GM18511 (cell line): ENCODE measurements around the gene TRIM42.
A peak's percentile ranks its signal among the peaks of the same experiment; 100 is the strongest.

Experiments used
- ATAC-seq: cut with Tn5 transposase; IDR thresholded peaks from one replicate; pipeline ENCODE4 v1.9.1; 2021; ENCODE audit warnings: mild to moderate bottlenecking, moderate library complexity; ENCODE audit not compliant: unreplicated experiment

The TRIM42 gene

DNA sequence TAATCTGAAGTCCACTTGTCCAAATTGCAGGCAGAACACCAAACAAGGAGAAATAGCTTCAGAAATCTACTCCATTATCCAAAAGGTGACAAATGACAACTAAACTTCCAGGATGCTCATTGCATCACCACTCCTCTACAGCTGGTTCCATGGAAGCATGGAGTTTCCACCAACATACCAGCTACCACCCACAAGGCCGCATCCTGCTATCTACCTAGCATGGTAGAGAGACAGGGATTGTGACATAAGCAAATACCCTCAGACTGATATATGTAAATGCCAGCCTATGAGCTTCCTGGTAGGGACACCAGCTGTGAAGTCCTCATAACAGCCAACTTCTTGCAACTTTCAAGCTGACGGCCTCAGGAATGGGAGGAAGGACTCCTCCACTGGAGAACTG is at the start of gene TRIM42:
Gene TRIM42, plus strand, starts transcription at position 301 of the 400 bp plus-strand sequence. CDS start 166 bp downstream, outside the sequence.
- no peak for ATAC-seq

DNA sequence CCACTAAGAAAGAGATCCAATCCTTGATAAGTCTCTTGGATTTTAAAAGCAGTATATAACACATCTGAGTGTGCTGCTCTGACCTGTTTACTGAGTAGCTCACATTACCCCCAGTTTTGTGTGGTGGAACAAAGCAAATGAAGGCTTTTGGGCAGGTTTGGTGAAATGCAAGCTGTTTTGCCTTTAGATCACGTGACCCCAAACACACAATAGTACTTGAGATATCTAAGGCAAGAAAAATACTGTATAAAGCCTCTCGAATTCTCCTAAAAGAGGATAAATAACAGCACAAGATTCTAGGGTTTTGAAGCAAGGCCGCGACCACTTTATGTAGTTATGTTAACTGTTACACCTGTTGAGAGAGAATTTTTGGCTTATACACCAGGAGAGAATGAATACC is 49.3 kb upstream of the TRIM42 start:
- ATAC-seq, result no peak

DNA sequence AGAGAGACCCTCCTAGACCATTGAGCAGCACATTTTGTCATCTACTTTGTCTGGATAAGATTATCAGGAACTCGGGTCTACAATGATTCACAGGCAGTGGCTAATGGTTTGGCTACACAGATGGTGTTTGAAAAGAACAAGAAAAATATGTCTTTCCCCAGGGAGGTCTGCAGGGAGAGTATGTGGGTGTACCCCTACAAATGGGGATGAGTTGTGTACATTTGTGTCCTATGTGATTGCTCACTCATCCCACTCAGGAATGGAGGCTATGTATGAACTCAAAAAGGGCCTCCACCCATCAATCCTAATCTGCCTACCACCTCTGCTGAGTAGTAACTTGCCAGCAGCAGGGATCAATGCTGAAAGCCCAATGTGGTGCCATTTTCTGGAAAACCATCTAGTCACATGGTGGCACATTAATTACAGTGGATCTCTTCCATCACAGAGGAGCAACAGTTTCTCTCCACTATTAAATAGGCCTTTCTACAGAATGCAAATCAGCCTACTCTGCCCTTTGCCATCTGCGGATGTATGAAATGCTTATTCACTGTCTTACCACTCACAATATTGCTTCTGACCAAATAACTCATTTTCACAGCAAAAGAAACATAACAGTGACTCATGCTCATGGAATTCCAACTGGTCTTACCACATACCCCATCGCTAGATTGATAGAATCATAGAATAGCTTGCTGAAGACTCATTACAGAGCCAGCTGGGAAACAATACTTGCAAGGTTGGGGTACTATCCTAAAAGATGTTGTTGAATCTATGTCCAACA is 48.3 kb upstream of the TRIM42 start:
- no peak for ATAC-seq

DNA sequence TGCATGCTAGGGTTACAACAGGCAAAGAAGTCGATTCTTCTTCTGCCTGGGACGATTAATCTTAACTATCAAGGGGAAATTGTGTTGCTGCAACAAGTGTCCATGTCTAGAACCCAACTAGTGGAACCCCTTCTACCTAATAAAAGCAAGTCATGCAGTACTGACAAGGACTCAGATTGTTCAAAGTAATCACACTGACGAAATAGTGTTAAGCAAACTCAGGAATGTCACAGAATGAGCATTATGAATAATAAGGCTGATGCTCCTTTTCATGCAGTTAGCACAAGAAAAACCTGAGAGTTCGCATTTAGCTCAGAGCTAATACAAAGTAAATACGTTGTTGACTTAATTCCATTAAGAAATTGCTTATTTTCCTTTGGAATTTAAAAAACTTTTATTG is 47.5 kb upstream of the TRIM42 start:
- no peak for ATAC-seq

DNA sequence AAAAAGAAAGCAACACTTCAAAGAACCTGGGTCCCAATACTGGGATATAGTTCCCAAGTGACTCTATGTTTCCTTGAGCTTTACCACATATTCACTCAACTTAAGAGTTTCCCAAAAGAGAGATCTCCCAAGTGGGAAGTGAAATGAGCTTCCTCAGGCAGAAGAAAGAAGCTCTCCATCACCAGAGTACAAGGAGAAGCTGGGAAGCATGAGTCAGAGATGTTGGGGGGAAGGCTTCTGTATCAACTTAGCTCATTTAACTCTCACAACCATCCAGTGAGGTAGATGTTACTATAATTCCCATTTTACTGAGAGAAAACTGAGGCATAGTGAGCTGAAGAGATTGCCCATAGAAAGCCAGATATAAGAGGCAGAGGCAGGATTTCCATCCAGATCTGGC is 47.0 kb upstream of the TRIM42 start:
- ATAC-seq, result no peak

DNA sequence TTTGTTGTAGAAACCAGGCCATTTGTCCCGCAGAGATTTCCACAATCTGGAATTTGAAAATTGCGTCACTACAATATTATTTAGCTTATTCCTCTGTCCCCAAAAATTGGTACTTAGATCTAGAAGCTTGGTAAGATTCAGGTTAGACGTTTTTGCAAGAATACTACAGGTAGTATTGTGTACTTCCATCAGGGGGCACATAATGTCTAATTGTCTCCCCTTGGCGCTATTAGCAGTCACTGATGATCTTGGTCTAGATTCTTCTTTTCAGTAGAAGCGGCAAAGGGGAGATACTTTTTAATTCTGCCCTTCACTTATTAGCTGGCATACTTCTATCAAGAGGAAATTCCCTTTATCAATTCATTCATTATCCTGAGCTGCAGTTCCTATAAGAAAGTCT is 42.6 kb upstream of the TRIM42 start:
- no peak for ATAC-seq

DNA sequence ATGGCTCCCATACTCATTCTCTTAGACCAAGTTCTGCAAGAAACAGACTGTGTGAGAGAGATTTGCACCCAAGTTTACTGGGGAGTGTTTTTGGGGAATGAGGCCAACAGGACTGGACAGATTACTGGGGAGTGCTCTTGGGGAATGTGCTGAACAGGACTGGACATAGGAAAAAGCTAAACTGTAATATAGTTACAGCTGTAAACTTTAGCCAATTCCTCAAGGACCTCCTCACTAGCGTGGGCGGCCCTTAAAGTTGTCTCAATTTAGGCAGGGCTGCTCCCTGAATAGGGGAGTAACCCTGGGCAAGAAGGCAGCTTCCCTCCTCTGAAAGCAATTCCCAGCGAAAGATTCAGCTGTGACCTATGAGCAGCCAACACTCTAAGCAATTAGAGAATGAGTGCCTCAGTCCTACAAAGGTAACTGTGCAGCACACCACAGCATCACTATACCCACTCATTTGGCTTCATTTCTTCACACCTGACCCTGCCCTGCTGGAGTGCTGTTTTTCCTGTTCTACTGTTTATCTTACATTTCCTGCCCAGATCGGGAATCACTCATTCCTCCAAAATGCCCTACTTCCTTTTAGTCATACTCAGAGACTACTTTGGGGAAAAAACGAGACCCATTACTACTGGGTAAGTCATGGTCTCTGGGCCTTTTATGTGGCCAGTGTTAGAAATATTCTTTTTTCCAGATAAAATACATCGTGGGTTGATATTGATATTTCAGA is 41.3 kb upstream of the TRIM42 start:
- ATAC-seq, result no peak

DNA sequence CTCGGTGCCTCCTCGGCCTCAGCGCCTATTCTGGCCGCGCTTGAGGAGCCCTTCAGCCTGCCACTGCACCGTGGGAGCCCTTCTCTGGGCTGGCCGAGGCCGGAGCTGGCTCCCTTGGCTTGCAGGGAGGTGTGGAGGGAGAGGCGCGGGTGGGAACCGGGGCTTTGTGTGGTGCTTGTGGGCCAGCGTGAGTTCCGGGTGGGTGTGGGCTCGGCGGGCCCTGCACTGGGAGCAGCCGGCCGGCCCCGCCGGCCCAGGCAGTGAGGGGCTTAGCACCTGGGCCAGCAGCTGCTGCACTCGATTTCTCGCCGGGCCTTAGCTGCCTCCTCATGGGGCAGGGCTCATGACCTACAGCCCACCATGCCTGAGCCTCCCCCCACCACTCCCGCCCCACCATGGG is 26.6 kb upstream of the TRIM42 start:
- no peak for ATAC-seq

DNA sequence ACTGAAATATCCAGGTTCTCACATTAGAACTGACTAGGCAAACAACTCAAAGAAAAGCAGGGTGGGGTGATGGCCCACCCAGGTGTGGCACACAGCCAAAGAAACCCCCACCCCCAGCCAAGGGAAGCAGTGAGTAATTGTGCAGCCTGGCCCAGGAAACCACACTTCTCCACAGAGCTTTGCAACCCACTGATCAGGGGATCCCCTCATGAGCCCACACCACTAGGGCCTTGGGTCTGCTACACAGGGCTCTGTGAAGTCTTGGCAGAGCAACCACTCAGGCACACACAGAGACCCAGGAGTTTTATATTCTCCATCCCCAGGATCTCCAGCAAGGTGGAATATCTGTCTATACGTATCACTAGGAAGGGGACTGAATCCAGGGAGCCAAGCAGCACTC is 22.2 kb upstream of the TRIM42 start:
- ATAC-seq, result no peak

DNA sequence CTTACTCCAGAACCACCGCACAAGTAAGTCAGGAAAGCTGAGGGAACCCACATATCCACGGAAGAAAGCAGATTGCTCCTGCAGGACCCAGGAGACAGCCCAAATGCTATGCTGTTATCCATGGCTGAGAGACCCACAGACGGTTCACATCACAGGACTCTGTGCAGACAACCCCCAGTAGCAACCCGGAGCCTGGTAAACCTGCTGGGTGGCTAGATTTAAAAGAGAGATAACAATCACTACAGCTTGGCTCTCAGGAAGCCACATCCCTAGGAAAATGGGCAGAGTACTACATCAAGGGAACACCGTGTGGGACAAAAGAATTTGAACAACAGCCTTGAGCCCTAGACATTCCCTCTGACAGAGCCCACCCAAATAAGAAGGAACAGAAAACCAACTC is 13.8 kb upstream of the TRIM42 start:
- no peak for ATAC-seq

DNA sequence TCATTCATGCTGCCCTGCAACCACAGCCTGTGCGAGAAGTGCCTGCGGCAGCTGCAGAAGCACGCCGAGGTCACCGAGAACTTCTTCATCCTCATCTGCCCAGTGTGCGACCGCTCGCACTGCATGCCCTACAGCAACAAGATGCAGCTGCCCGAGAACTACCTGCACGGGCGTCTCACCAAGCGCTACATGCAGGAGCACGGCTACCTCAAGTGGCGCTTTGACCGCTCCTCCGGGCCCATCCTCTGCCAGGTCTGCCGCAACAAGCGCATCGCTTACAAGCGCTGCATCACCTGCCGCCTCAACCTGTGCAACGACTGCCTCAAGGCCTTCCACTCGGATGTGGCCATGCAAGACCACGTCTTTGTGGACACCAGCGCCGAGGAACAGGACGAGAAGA is 4.7 kb downstream of the TRIM42 start:
- no peak for ATAC-seq

DNA sequence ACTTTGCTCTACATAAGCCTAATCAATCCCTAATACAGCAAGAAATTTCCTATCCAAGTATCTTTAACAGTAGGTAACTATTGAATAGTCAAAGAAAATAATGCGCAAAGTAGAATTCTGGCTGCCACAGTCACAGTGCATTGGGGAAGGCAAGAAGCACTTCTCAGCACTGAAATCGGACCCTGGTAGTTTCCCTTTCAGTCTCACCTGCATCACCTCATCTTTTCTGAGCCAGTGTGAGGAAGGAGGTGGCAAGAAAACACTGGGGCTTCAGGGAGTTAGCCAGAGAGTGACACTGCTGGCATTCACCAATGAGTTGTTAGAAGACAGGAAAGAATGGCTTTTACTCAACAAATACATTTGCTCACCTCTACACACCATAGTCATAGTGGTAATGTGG is 8.3 kb downstream of the TRIM42 start:
- no peak for ATAC-seq

DNA sequence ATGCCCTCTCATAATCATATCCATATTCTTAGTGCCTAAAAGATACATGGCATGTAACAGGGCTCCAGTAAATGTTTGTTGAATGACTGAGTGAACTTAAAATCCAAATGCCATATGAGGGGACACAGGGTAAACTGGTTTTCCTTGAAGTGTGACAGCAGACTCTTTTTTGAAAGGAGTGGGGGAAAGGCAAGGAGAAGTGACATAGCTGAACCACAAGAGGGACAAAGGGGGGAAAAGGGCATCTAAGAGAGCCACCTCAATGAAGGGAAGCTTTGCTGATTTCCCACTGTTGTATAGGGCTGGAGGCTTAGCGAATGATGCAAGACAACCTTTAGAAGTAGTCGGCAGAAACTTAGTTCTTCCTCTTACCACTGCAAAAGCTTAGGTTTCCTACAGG is 9.1 kb downstream of the TRIM42 start:
- no peak for ATAC-seq

DNA sequence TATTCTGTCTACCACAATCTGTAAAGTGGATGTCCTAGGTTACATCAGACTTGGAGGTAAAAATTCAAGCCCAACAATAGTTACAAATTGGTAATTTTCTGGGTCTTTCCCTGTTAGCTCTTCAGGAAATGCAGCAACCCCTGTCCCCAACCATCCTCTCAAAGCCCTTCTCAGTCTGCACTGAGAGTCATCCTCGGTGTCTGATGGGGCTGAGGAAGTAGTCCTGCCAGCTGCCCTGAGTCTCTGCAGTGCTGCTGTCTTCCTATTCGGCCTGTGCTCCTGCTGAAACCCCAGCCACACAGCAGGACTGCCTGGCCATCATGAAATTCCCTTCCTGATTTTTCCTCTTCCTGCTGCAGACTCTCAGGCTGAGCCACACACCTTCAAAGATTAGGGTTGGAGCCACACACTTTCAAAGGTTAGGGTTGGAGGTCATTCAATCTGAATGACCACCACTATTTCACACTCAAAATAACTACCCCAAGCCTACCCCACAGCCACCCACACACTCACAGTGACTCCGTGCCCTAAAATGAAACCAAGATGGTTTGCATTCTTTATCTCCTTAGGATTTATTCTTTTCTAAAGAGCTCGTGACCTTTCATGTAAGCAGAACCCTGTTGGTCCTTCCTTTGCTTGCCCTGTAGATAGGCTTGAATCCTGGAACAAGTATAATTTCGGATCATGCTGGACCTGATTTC is 17.6 kb downstream of the TRIM42 start:
- ATAC-seq, result peak; percentile 56

DNA sequence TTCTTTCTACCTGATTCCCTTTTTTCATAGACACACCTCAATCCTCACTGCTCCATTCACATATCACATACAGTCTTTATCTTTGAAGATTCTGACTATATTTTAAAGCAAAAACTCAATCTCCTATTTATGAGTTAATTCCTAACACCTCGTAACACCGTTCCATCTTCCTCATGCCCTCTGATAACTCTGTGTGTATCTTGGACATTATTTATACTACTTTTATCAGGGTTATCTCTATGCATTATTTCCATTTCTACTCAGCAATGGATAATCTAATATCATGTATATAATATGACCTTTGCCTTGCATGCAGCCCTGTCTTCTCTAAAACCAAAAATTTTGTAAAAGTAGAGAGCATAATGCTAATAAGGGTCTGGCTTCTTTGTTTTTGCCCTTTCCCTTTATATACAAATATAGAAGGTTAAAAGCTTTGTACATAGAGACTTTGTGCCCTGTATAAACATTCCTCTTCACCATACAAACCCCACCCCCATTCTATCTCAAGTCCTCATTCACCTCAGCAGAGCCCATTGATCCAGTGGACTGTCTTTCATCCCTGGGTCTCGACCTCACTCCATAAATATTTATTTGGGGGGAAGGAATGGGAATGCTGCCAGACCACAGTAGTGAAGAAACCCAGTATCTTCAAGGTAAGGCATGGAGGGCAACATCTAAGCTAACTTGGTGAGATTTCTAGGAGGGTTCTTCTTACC is 21.8 kb downstream of the TRIM42 start:
- ATAC-seq, result no peak

DNA sequence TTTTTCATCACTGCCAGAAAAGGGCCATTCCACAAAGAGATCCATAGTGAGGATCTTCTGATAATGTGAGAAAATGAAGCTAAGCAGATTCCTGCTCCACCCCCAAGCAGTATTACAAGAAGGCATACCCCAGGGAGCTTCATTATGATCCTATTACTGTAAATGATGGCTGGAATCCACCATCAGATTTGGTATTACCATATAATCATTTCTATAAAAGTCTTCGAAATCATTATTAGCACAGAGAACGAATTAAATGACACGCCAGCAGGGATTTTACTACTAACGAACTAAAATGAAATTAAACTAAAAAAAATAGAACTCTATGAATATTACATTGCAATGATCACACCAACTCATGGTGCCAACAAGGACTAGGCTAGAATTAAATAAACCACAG is 24.4 kb downstream of the TRIM42 start:
- ATAC-seq, result no peak

DNA sequence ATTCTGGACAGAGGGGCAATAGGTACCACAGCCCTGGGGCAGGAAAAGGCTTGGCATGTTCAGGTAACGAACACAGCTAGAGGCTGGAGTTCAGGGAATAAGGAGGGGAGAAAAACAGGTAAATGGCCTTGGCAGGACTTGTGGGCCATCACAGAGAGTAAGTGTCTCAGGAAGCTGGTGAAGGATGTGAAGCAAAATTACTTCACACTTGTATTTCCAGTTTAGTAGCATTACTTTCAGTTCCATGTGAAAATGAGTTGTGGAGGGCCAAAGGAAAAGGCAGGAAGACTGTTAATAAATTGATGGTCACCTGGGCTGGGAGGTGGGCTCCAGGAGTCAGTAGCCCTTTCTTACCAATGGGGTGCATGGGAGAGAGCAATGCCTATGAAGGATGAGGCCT is 25.6 kb downstream of the TRIM42 start:
- no peak for ATAC-seq

DNA sequence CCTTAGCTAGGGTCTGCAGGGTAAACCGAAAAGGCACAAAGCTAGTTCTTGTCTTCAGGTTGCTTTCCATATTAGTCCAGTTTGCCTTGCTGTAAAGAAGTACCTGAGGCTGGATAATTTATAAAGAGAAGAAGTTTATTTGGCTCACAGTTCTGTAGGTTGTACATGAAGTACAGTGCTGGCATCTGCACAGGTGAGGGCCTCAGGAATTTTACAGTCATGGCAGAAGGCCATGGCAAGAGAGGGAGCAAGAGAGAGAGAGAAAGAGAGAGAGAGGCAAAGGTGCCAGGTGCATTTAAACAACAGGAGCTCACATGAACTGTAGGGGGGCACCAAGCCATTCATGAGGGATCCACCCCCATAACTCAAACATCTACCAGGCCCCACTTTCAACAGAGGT is 26.9 kb downstream of the TRIM42 start:
- ATAC-seq, result no peak

DNA sequence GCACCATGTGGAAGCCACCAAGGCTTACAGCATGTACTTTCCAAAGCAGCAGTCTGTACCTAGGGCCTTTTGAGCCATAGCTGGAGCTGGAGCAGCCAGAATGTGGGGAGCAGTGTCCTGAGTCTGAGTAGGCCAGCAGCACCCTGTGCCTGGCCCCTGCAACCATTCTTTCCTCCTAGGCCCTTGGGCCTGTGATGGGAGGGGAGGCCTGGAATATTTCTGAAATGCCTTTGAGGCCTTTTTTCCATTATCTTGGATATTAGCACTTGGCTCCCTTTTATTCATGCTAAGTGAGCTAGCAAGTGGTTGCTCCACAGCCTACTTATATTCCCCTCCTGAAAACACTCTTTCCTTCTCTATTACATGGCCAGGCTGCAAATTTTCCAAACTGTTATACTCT is 28.1 kb downstream of the TRIM42 start:
- ATAC-seq, result no peak

DNA sequence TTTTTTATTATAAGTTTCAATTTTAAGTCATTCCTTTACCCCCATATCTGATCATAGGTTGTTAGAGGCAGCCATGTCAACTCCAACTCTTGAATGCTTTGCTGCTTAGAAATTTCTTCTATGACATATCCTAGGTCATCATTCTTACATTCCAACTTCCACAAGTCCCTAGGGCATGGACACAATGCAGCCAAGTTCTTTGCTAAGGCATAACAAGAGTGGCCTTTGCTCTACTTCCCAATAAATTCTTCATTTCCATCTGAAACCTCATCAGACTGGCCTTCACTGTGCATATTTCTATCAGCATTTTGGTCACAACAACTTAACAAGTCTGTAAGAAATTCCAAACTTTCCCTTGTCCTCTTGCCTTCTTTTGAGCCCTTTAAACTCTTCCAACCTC is 28.5 kb downstream of the TRIM42 start:
- ATAC-seq, result no peak

DNA sequence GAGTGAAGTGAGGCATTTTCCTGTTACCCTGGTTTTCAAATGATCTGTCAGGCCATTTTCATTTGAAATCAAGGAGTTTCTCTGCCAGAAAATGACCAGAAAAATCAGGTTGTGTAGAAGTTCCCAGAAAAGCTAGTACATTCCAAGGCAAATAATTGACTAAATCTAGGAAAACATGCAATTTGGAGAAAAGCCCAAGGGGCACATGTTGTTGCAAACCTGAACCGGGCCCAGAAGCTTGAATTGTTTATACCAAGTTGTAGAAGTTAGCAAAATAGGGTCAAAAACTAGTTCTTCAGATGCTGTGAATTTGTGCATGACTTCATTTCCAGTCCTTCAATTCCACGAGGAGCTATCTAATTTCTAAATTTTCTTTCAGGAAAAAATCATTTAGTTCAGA is 31.0 kb downstream of the TRIM42 start:
- no peak for ATAC-seq
